Type B pancreatic cell (in vitro differentiated cells): ENCODE data around the gene CLEC19A. TPM values are rescaled to one million over a fixed set of nuclear protein-coding genes. Genes with fewer than 3 reads are reported as not detected.

ENCODE experiments used
- DNase-seq: peaks from one replicate; pipeline ENCODE4 v3.0.0; 2021; ENCODE audit warnings: mixed read lengths; ENCODE audit not compliant: unreplicated experiment; ENCODE audit errors: extremely low spot score
- H3K27ac Mint-ChIP-seq: 2 replicates; pipeline ENCODE4 v1.8.0; 2021; ENCODE audit warnings: mild to moderate bottlenecking, mixed read lengths
- H3K27me3 Mint-ChIP-seq: 2 replicates; pipeline ENCODE4 v1.8.0; 2021; ENCODE audit warnings: mixed read lengths
- H3K36me3 Mint-ChIP-seq: 2 replicates; pipeline ENCODE4 v1.8.0; 2021; ENCODE audit warnings: mixed read lengths
- H3K4me1 Mint-ChIP-seq: one replicate; pipeline ENCODE4 v1.8.0; 2021; ENCODE audit warnings: mixed read lengths; ENCODE audit not compliant: unreplicated experiment
- H3K4me3 Mint-ChIP-seq: 2 replicates; pipeline ENCODE4 v1.8.0; 2021; ENCODE audit warnings: mild to moderate bottlenecking, mixed read lengths
- H3K9me3 Mint-ChIP-seq: 2 replicates; pipeline ENCODE4 v1.8.0; 2021; ENCODE audit warnings: mixed read lengths
- CTCF ChIP-seq: fragments of 200-600 bp; sonication (generic); conservative IDR thresholded peaks from 2 replicates; pipeline ENCODE4 v1.5.0; 2021; ENCODE audit warnings: antibody characterized with exemption, mild to moderate bottlenecking
- total RNA-seq: library from RNA; stranded (reverse); gene quantifications from 2 replicates; pipeline ENCODE4 v1.2.1, GENCODE V29; 2021; ENCODE audit warnings: low replicate concordance

Gene CLEC19A
- total RNA-seq, 1 donor from 2014 or later = not detected

- H3K9me3 Mint-ChIP-seq = no peaks in the 10 kb centered on the region
- no peaks in the 10 kb centered on the region for H3K27me3 Mint-ChIP-seq
- no peak for TF ChIP-seq CTCF
- no peaks in the 10 kb centered on the region for H3K4me1 Mint-ChIP-seq
- H3K4me3 Mint-ChIP-seq = no peak overlapping the region
- no peak overlapping the region for H3K27ac Mint-ChIP-seq
- no peak for DNase-seq
- H3K36me3 Mint-ChIP-seq = no peaks in the 10 kb centered on the region
Observed at GRCh38 chr16:19252904-19253303, 32.6 kb upstream of the CLEC19A start.

GRCh38 chr16:19254611-19255010 is 30.9 kb upstream of the CLEC19A start:
- no peak for DNase-seq
- H3K4me3 Mint-ChIP-seq = no peak overlapping the region
- no peak for TF ChIP-seq CTCF
- H3K36me3 Mint-ChIP-seq = no peaks in the 10 kb centered on the region
- peak overlapping the region; percentile 17 for H3K27ac Mint-ChIP-seq
- H3K9me3 Mint-ChIP-seq = no peaks in the 10 kb centered on the region
- peaks cover 3% of the 10 kb centered on the region for H3K27me3 Mint-ChIP-seq
- H3K4me1 Mint-ChIP-seq = no peaks in the 10 kb centered on the region

- Mint-ChIP-seq H3K4me3 (no peak overlapping the region), H3K27me3 (no peaks in the 10 kb centered on the region), H3K4me1 (no peaks in the 10 kb centered on the region), H3K27ac (no peak overlapping the region), H3K9me3 (peaks cover 14% of the 10 kb centered on the region), H3K36me3 (peaks cover 10% of the 10 kb centered on the region)
- no peak for TF ChIP-seq CTCF
- no peak for DNase-seq
Observed at GRCh38 chr16:19264123-19264673, 21.3 kb upstream of the CLEC19A start.

- Mint-ChIP-seq H3K36me3 (peaks cover 10% of the 10 kb centered on the region), H3K4me3 (no peak overlapping the region), H3K27ac (no peak overlapping the region), H3K27me3 (no peaks in the 10 kb centered on the region), H3K9me3 (peaks cover 14% of the 10 kb centered on the region), H3K4me1 (no peaks in the 10 kb centered on the region)
- DNase-seq = no peak
- no peak for TF ChIP-seq CTCF
Observed at GRCh38 chr16:19265380-19265930, 20.1 kb upstream of the CLEC19A start.

GRCh38 chr16:19266774-19267173 is 18.8 kb upstream of the CLEC19A start:
- Mint-ChIP-seq H3K4me3 (no peak overlapping the region), H3K27me3 (no peaks in the 10 kb centered on the region), H3K27ac (no peak overlapping the region), H3K4me1 (no peaks in the 10 kb centered on the region), H3K36me3 (peaks cover 10% of the 10 kb centered on the region), H3K9me3 (peaks cover 14% of the 10 kb centered on the region)
- no peak for DNase-seq
- TF ChIP-seq CTCF = no peak

GRCh38 chr16:19269098-19269497 is 16.4 kb upstream of the CLEC19A start:
- Mint-ChIP-seq H3K9me3 (peaks cover 14% of the 10 kb centered on the region), H3K4me1 (no peaks in the 10 kb centered on the region), H3K36me3 (peaks cover 10% of the 10 kb centered on the region), H3K4me3 (no peak overlapping the region), H3K27me3 (no peaks in the 10 kb centered on the region), H3K27ac (no peak overlapping the region)
- TF ChIP-seq CTCF = no peak
- DNase-seq = no peak
